Neuronal stem cell (in vitro differentiated cells): ENCODE results near the gene TMEM129.
"Not testable (repeated sequence)": the region's sequence is repeated elsewhere in the genome, so short reads cannot be mapped to it uniquely, and the experiment has no call there.

Experiments
- DNase-seq: peaks from one replicate; pipeline ENCODE4 v3.0.0-alpha.2; 2013; ENCODE audit warnings: low spot score
- H2AFZ ChIP-seq: one replicate; pipeline ENCODE4 v1.6.1; 2013; ENCODE audit warnings: mild to moderate bottlenecking, low read length, inconsistent platforms
- H2AK5ac ChIP-seq: 2 replicates; pipeline ENCODE4 v1.6.1; 2013; ENCODE audit warnings: low read depth, mild to moderate bottlenecking, inconsistent platforms, low read length, moderate library complexity, mixed read lengths
- H2BK120ac ChIP-seq: 2 replicates; pipeline ENCODE4 v1.6.1; 2013; ENCODE audit warnings: low read depth, mild to moderate bottlenecking, inconsistent platforms, low read length, moderate library complexity, mixed read lengths
- H2BK12ac ChIP-seq: one replicate; pipeline ENCODE4 v1.6.1; 2013; ENCODE audit warnings: low read length, inconsistent platforms
- H2BK15ac ChIP-seq: 2 replicates; pipeline ENCODE4 v1.6.1; 2013; ENCODE audit warnings: mild to moderate bottlenecking, low read length, inconsistent platforms, mixed read lengths
- H2BK5ac ChIP-seq: one replicate; pipeline ENCODE4 v1.6.1; 2013; ENCODE audit warnings: inconsistent platforms, mild to moderate bottlenecking, low read length, moderate library complexity
- H3K14ac ChIP-seq: one replicate; pipeline ENCODE4 v1.6.1; 2013; ENCODE audit warnings: low read length, inconsistent platforms
- H3K18ac ChIP-seq: 2 replicates; pipeline ENCODE4 v1.6.1; 2013; ENCODE audit warnings: low read length, inconsistent platforms
- H3K23ac ChIP-seq: 2 replicates; pipeline ENCODE4 v1.6.1; 2013; ENCODE audit warnings: low read depth, mild to moderate bottlenecking, mixed read lengths, low read length, inconsistent platforms; ENCODE audit not compliant: poor library complexity
- H3K27ac ChIP-seq: replicated peaks from 3 replicates; pipeline ENCODE4 v1.5.1; 2013; ENCODE audit warnings: low read length, inconsistent platforms
- H3K27me3 ChIP-seq, 3 experiments: 2 replicates each; pipeline ENCODE4 v1.6.1; 2013; ENCODE audit warnings: low read length in 3 of 3, mild to moderate bottlenecking in 2 of 3, inconsistent platforms in 1 of 3, low read depth in 1 of 3, mixed read lengths in 1 of 3, moderate library complexity in 1 of 3; ENCODE audit not compliant: control insufficient read depth in 3 of 3, insufficient read depth in 3 of 3
- H3K36me3 ChIP-seq, 2 donors: replicated peaks in 1 of 2; 2 replicates each; pipeline ENCODE4 v1.6.1; 2013; ENCODE audit warnings: low read length in 2 of 2; ENCODE audit not compliant: control insufficient read depth in 2 of 2, insufficient read depth in 2 of 2
- H3K4ac ChIP-seq: 2 replicates; pipeline ENCODE4 v1.6.1; 2013; ENCODE audit warnings: inconsistent platforms, mild to moderate bottlenecking, low read length, moderate library complexity
- H3K4me1 ChIP-seq, 2 donors: 1 replicate in 1 of 2; 2 replicates in 1 of 2; pipeline ENCODE4 v1.6.1; 2013; ENCODE audit warnings: low read length in 2 of 2, low read depth in 1 of 2; ENCODE audit not compliant: control insufficient read depth in 2 of 2, insufficient read depth in 1 of 2
- H3K4me2 ChIP-seq: one replicate; pipeline ENCODE4 v1.6.1; 2013; ENCODE audit warnings: mild to moderate bottlenecking, low read length, inconsistent platforms; ENCODE audit not compliant: insufficient read depth, poor library complexity, severe bottlenecking
- H3K4me3 ChIP-seq, 2 donors: 2 replicates each; pipeline ENCODE4 v1.5.1; 2013; ENCODE audit warnings: low read length in 2 of 2, mild to moderate bottlenecking in 2 of 2, inconsistent platforms in 1 of 2, moderate library complexity in 1 of 2
- H3K79me1 ChIP-seq: one replicate; pipeline ENCODE4 v1.6.1; 2013; ENCODE audit warnings: low read depth, mild to moderate bottlenecking, inconsistent platforms, low read length, moderate library complexity
- H3K9ac ChIP-seq: one replicate; pipeline ENCODE4 v1.6.1; 2013; ENCODE audit warnings: mild to moderate bottlenecking, low read depth, low read length, inconsistent platforms; ENCODE audit not compliant: poor library complexity
- H3K9me3 ChIP-seq, 2 donors: replicated peaks in 1 of 2; 2 replicates each; pipeline versions ENCODE3 to v1.6.1; 2013; ENCODE audit warnings: low read length in 2 of 2, mild to moderate bottlenecking in 2 of 2, inconsistent platforms in 1 of 2, low read depth in 1 of 2, mixed read lengths in 1 of 2, moderate library complexity in 1 of 2; ENCODE audit not compliant: control insufficient read depth in 2 of 2, insufficient read depth in 1 of 2
- H4K8ac ChIP-seq: one replicate; pipeline ENCODE4 v1.6.1; 2013; ENCODE audit warnings: low read depth, mild to moderate bottlenecking, inconsistent platforms, low read length, moderate library complexity
- H4K91ac ChIP-seq: one replicate; pipeline ENCODE4 v1.6.1; 2013; ENCODE audit warnings: low read length, low read depth, mild to moderate bottlenecking, inconsistent platforms; ENCODE audit not compliant: poor library complexity
- WGBS, 2 donors: extraction: QIAGEN DNeasy Blood & Tissue Kit; methylation state at CpG; one replicate each; pipeline ENCODE4 v1.1.7; 2013; ENCODE audit warnings: missing lambda C conversion rate in 2 of 2, mixed read lengths in 1 of 2; ENCODE audit not compliant: insufficient read length in 2 of 2, insufficient replicate concordance in 1 of 2; ENCODE audit errors: extremely low coverage in 2 of 2; 5-methylcytosine and 5-hydroxymethylcytosine counted together

The TMEM129 gene

GRCh38 chr4:1703867-1704266 is 17.3 kb downstream of the TMEM129 start:
- Histone ChIP-seq H3K23ac (no peak overlapping the region), H3K27me3 (no peaks in the 10 kb centered on the region), H3K14ac (no peak overlapping the region), H2BK15ac (no peak overlapping the region), H3K4me1 (no peaks in the 10 kb centered on the region), H2AK5ac (no peak overlapping the region), H4K91ac (no peak overlapping the region), H2BK12ac (no peak overlapping the region), H3K9ac (no peak overlapping the region), H3K18ac (no peak overlapping the region), H3K4ac (no peak overlapping the region), H3K4me3 (no peak overlapping the region), H4K8ac (no peak overlapping the region), H3K36me3 (peaks cover 21 to 92% of the 10 kb centered on the region in 2 donors), H3K79me1 (peaks cover 2% of the 10 kb centered on the region), H2BK5ac (no peak overlapping the region), H3K4me2 (no peak overlapping the region), H3K27ac (no peak overlapping the region), H3K9me3 (no peaks in the 10 kb centered on the region), H2AFZ (no peak overlapping the region), H2BK120ac (no peak overlapping the region)
- no peak for DNase-seq
- WGBS, 2 donors, result no CpG with 5 or more reads among the region's 1 CpG

GRCh38 chr4:1701671-1702070 is 19.5 kb downstream of the TMEM129 start:
- peaks cover 32 to 99% of the 10 kb centered on the region in 2 donors for H3K36me3 ChIP-seq

GRCh38 chr4:1695913-1696312 is 25.2 kb downstream of the TMEM129 start:
- DNase-seq, result no peak
- no peak overlapping the region for H3K27ac ChIP-seq
- H2AK5ac ChIP-seq, result no peak overlapping the region
- H3K4ac ChIP-seq, result no peak overlapping the region
- no peak overlapping the region for H3K23ac ChIP-seq
- no peak overlapping the region for H2BK120ac ChIP-seq
- H2BK12ac ChIP-seq, result no peak overlapping the region
- no peaks in the 10 kb centered on the region for H3K27me3 ChIP-seq
- H4K91ac ChIP-seq, result no peak overlapping the region
- H3K4me3 ChIP-seq, result no peak overlapping the region
- no peak overlapping the region for H3K18ac ChIP-seq
- H2BK15ac ChIP-seq, result no peak overlapping the region
- H2BK5ac ChIP-seq, result no peak overlapping the region
- no peaks in the 10 kb centered on the region for H3K9me3 ChIP-seq
- no CpG with 5 or more reads among the region's 5 CpGs for WGBS, 2 donors
- no peak overlapping the region for H3K14ac ChIP-seq
- H3K36me3 ChIP-seq, result peaks cover 47 to 99% of the 10 kb centered on the region in 2 donors
- H3K9ac ChIP-seq, result no peak overlapping the region
- H3K4me2 ChIP-seq, result no peak overlapping the region
- no peak overlapping the region for H4K8ac ChIP-seq
- H3K4me1 ChIP-seq, result no peaks in the 10 kb centered on the region
- no peaks in the 10 kb centered on the region for H3K79me1 ChIP-seq
- no peak overlapping the region for H2AFZ ChIP-seq

More at GRCh38 chr4:1701671-1702070, 19.5 kb downstream of the TMEM129 start:
- not testable (repeated sequence) for H2BK15ac ChIP-seq, H3K4me3 ChIP-seq, H3K18ac ChIP-seq, H3K79me1 ChIP-seq, H3K9me3 ChIP-seq, H3K4me1 ChIP-seq, H3K9ac ChIP-seq, H2BK12ac ChIP-seq, H2BK5ac ChIP-seq, H2AFZ ChIP-seq, H4K91ac ChIP-seq, H3K27me3 ChIP-seq, H3K14ac ChIP-seq, H2AK5ac ChIP-seq, H3K4me2 ChIP-seq, H3K4ac ChIP-seq, H4K8ac ChIP-seq, DNase-seq, H3K23ac ChIP-seq, H2BK120ac ChIP-seq, H3K27ac ChIP-seq
- WGBS, 2 donors, result no CpG with 5 or more reads among the region's 8 CpGs

GRCh38 chr4:1693131-1693896 is 27.8 kb downstream of the TMEM129 start:
- Histone ChIP-seq H2BK12ac (no peak overlapping the region), H2BK15ac (no peak overlapping the region), H3K9me3 (no peaks in the 10 kb centered on the region), H3K4ac (no peak overlapping the region), H2AFZ (no peak overlapping the region), H3K18ac (no peak overlapping the region), H3K27me3 (no peaks in the 10 kb centered on the region), H3K14ac (no peak overlapping the region), H4K8ac (no peak overlapping the region), H3K36me3 (peaks cover 44 to 81% of the 10 kb centered on the region in 2 donors), H3K27ac (no peak overlapping the region), H3K79me1 (no peaks in the 10 kb centered on the region), H3K4me3 (no peak overlapping the region), H3K23ac (no peak overlapping the region), H3K4me2 (no peak overlapping the region), H2AK5ac (no peak overlapping the region), H2BK120ac (no peak overlapping the region), H3K4me1 (no peaks in the 10 kb centered on the region), H3K9ac (no peak overlapping the region), H4K91ac (no peak overlapping the region), H2BK5ac (no peak overlapping the region)
- no CpG with 5 or more reads among the region's 7 CpGs for WGBS, 2 donors
- DNase-seq, result peak; percentile 67
